ENCODE results near the gene USP13.

Gene USP13

DNA sequence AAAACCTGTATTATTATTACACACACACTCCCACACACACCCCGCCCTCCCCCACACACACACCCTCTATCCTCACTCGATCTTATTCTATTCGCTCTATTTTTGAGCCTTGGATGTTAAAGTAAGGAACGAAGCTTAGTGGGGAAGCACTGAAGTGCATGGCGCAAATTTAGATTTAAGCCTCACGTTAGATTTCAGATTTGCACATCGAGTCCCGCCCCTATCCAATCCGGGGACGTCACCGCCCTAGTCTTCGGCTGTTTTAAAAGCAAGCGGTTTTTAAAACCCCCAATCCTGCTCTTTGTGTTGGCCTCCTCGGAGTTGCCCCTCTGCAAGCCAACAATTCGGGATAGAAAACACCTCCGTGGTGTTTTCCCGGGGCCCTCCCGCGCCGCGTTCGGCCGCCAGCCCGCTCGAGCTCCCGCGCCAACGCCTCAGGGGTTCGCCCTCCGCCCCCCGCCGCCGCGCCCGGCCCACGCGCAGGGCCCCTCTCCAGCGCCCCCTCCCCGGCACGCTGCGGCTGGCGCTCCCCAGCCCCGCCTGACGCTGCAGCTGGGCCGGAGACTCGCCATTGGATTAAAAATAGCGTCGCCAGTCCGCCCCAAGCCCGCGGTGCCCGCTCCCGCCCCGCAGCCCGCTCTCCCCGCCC is at the start of gene USP13:
Gene USP13, plus strand, starts transcription at position 594 of the 649 bp plus-strand sequence. CDS start 186 bp downstream, outside the sequence.
- DNase-seq (ENCODE audit: low read depth in 2 of 2) = peak; percentile 83 to 85
- TF ChIP-seq, protein P1, sequence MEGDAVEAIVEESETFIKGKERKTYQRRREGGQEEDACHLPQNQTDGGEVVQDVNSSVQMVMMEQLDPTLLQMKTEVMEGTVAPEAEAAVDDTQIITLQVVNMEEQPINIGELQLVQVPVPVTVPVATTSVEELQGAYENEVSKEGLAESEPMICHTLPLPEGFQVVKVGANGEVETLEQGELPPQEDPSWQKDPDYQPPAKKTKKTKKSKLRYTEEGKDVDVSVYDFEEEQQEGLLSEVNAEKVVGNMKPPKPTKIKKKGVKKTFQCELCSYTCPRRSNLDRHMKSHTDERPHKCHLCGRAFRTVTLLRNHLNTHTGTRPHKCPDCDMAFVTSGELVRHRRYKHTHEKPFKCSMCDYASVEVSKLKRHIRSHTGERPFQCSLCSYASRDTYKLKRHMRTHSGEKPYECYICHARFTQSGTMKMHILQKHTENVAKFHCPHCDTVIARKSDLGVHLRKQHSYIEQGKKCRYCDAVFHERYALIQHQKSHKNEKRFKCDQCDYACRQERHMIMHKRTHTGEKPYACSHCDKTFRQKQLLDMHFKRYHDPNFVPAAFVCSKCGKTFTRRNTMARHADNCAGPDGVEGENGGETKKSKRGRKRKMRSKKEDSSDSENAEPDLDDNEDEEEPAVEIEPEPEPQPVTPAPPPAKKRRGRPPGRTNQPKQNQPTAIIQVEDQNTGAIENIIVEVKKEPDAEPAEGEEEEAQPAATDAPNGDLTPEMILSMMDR (IDR thresholded peaks at IDR 0.05; ENCODE audit: low read depth, low read length) = no peak
- H3K4me3 ChIP-seq (replicated peaks in 1 of 2; ENCODE audit: low read depth in 2 of 2, low read length in 2 of 2) = peak within 1 kb of the TSS; percentile 82 to 88

DNA sequence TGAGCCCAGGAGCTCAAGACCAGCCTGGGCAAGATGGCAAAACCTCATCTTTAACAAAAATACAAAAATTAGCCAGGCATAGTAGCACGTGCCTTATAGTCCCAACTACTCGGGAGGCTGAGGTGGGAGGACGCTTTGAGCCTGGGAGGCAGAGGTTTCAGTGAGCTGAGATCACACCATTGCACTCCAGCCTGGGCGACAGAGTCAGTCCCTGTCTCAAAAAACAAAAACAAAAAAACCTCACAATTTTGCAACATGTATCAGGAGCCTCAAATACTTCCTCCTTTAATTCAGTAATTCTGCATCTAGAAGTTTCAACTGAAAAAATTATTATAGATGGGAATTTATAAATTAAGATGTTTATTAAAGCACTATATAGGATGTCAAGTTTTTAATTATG is 49.5 kb upstream of the USP13 start:
- H3K4me3 ChIP-seq (replicated peaks in 1 of 2; ENCODE audit: low read depth in 2 of 2, low read length in 2 of 2) = peak overlapping the region in 1 of 2 donors; percentile 97
- no peak for DNase-seq (ENCODE audit: low read depth in 2 of 2)
- TF ChIP-seq, protein P1 (IDR thresholded peaks at IDR 0.05; ENCODE audit: low read depth, low read length) = no peak

DNA sequence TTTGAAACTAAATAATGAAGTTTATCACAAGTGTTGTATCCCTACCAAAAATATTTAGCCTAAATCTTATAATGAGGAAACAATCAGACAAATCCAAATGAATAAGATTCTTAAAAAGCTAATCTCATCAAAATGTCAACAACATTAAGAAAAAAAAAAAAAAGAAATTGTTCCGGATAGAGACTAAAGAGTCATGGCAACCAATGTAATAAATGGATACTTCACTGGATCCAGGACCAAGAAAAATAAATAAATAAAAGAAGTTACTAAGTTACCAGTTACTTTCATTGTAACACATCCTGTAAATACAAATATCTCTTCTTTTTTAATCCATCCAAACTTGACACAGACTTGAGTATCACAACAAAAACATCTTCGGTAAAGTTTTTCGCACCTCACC is 49.0 kb upstream of the USP13 start:
- TF ChIP-seq, protein P1 (IDR thresholded peaks at IDR 0.05; ENCODE audit: low read depth, low read length) = no peak
- no peak for DNase-seq (ENCODE audit: low read depth in 2 of 2)
- peak overlapping the region; percentile 93 to 97 for H3K4me3 ChIP-seq (replicated peaks in 1 of 2; ENCODE audit: low read depth in 2 of 2, low read length in 2 of 2)

- peak; percentile 97 to 98 for DNase-seq (ENCODE audit: low read depth in 2 of 2)
- H3K4me3 ChIP-seq (replicated peaks in 1 of 2; ENCODE audit: low read depth in 2 of 2, low read length in 2 of 2) = peak within 1 kb of the TSS; percentile 93 to 97
- TF ChIP-seq, protein P1 (IDR thresholded peaks at IDR 0.05; ENCODE audit: low read depth, low read length) = no peak
Observed at GRCh38 chr3:179604321-179605078, 48.3 kb upstream of the USP13 start, which contains the start of the genes MRPL47 and NDUFB5. TSS of gene MRPL47 (minus strand) at chr3:179604638. CDS start at chr3:179604624, 14 bp downstream. TSS of gene NDUFB5 (plus strand) at chr3:179604794. CDS start at chr3:179604816, 22 bp downstream.

- no peak for DNase-seq (ENCODE audit: low read depth in 2 of 2)
- TF ChIP-seq, protein P1 (IDR thresholded peaks at IDR 0.05; ENCODE audit: low read depth, low read length) = no peak
- H3K4me3 ChIP-seq (replicated peaks in 1 of 2; ENCODE audit: low read depth in 2 of 2, low read length in 2 of 2) = no peak overlapping the region
Observed at GRCh38 chr3:179606534-179607085, 46.2 kb upstream of the USP13 start.

DNA sequence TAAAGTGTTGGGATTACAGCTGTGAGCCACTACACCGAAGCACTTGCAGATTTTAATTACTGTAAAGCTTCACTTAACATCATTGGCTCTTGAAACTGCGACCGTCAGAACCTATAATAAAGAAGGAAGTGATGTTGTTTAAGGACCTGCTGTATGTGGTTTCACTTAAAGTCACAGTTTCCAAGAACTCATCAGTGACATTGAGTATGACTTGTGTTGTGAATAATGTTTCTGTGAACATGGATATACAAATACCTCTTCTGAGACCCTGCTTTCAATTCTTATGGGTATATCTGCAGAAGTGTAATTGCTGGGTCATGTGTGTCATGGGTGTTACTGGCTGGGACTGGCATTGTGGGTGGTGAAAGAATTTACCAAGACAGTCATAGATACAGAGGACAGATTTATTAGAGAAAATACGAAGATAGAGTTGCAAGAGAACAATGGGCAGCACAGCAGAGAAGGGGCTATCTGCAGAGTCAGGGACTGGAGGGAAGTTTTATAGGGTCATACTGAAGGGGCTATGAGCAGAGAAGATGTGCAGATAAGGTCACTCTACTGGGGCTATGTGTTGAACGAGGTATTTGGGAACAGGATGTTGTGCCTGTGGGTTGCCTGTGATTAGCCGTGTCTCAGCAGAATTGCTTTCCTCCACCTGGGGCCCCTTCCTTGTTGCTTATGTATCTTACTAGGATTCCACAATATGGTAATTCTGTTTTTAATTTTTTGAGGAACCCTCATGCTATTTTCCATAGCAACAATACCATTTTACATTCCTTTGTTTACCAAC is 43.7 kb upstream of the USP13 start:
- DNase-seq (ENCODE audit: low read depth in 2 of 2) = no peak
- TF ChIP-seq, protein P1 (IDR thresholded peaks at IDR 0.05; ENCODE audit: low read depth, low read length) = no peak

More for the DNA sequence above, 43.7 kb upstream of the USP13 start:
- H3K4me3 ChIP-seq (replicated peaks in 1 of 2; ENCODE audit: low read depth in 2 of 2, low read length in 2 of 2) = no peak overlapping the region
